Measurements from ENCODE around the gene RC3H1.
"Not testable (repeated sequence)": the region's sequence is repeated elsewhere in the genome, so short reads cannot be mapped to it uniquely, and the experiment has no call there.

GRCh38 chr1:173930541-173930940, 91.6 kb downstream of the RC3H1 start:
- not testable (repeated sequence) for TF ChIP-seq POLR2AphosphoS5 (IDR thresholded peaks at IDR 0.05; ENCODE audit: borderline replicate concordance, low read depth, low read length); EZH2 (IDR thresholded peaks at IDR 0.05); FOXP2 (optimal IDR thresholded peaks at IDR 0.05; ENCODE audit: control extremely low read depth, extremely low read length, insufficient read depth)
